Measurements from ENCODE around the gene HDAC9.

DNA sequence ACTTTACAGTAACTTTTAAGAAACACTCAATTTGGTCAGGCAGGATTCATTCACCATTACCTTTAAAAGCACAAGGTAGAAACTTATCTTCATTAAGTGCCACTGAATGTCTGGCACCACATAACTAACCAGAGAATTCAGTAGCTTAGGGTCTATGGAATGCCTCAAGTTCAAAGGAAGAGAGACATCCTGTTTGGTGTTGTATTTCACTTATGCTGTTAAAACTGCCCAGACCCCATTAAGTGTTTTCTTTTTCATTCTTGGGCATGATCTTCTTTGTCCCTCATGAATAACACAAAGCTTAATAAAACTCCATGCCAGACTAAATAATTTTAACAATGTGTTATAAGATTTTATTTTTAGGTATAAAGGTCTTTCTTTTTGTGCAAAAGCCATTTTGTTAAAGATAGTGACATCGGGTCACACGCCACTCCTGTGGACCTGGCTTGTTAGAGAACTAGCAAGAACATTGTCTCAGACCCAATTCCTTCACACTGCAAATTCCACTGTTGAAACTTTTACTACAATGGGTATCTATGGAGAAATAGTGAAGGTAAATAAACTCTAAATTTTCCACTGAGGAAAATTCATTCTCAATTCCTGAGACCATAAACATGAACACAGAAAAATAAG is 400.9 kb downstream of the HDAC9 start:
- TF ChIP-seq, protein P1, sequence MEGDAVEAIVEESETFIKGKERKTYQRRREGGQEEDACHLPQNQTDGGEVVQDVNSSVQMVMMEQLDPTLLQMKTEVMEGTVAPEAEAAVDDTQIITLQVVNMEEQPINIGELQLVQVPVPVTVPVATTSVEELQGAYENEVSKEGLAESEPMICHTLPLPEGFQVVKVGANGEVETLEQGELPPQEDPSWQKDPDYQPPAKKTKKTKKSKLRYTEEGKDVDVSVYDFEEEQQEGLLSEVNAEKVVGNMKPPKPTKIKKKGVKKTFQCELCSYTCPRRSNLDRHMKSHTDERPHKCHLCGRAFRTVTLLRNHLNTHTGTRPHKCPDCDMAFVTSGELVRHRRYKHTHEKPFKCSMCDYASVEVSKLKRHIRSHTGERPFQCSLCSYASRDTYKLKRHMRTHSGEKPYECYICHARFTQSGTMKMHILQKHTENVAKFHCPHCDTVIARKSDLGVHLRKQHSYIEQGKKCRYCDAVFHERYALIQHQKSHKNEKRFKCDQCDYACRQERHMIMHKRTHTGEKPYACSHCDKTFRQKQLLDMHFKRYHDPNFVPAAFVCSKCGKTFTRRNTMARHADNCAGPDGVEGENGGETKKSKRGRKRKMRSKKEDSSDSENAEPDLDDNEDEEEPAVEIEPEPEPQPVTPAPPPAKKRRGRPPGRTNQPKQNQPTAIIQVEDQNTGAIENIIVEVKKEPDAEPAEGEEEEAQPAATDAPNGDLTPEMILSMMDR (IDR thresholded peaks at IDR 0.05): no peak
- no peak for TF ChIP-seq POLR2A (IDR thresholded peaks at IDR 0.05)
